ENCODE measurements around the gene AUTS2.
A peak's percentile ranks its signal among the peaks of the same experiment; 100 is the strongest.

The AUTS2 gene

DNA sequence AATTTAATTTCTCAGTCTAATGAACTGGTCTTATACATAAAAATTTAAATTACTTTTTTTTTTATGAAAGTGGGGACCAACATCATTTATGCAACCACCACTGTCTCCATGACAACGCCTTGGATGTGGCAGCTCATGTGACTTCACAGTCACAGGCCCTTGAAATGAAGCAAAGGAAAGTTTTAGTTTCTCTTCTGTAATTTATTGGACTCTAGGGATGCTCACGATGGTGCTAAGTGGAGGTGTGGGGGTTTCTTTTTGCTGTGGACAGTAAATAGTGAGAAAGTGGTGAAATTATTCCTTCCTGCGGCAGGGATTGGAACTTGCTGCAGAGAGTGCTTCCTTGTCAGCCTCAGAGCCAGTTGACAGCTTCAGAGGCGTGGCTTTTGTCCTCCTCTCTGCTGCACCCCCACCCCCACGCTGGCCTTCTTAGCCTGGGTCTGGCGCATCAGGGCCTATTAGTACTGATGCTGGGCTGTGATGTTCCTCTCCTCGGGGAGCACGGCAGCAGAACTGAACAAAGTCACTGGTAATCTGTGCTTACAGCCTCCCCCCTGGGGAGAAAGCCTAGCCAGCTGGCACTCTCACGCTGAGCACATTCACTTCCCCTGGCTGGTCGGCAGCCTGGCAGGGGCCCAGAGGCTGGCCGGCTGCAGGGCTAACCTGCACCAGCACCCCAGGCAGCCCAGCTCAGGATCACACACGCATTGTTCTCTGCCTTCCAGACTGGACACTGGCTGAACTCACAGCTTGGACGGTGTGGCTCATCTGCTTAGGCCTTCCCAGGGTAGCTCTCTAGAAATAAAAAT, 1016.2 kb downstream of the AUTS2 start:
- Histone ChIP-seq H3K4me1 (ENCODE audit: insufficient read depth, low read length) (peaks cover 22% of the 10 kb centered on the region; the same call in 1 of the 2 replicates), H3K36me3 (ENCODE audit: insufficient read depth, low read depth, low read length) (no peaks in the 10 kb centered on the region), H3K9me3 (ENCODE audit: insufficient read depth, low read depth, low read length) (no peaks in the 10 kb centered on the region), H3K27me3 (ENCODE audit: insufficient read depth, low read length) (peaks cover 15% of the 10 kb centered on the region; the same call in 1 of the 2 replicates), H3K27ac (ENCODE audit: low read length) (no peak overlapping the region), H3K4me3 (ENCODE audit: low read length) (peak overlapping the region; percentile 3; the same call in 1 of the 2 replicates), H3K9ac (ENCODE audit: low read depth, low read length) (no peak overlapping the region)

DNA sequence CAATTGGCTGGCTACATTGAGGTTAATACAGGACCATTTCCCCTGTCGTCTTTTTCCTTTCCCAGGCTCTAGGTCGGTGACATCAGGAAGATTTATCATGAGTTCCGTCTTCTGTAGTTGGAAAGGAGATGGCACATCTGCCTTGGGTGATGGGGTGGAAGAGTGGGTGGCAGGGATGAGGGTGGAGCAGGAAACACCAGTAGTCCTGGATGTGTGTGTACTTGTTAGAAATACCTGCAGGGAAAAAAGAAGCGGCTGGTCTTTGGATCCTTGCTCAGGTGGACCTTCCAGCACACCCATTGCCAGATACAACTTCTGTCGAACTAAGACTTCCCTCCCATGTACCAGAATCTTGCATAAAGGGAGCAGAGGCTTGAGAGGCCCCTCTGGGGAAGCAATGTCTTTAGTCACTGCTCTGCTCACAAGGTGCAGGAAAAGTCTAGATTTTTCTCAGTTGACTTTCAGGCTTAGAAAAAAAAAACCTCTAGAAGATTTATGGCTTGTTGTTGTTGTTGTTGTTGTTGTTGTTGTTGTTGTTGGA, 1016.9 kb downstream of the AUTS2 start:
- Histone ChIP-seq H3K9ac (ENCODE audit: low read depth, low read length) (no peak overlapping the region), H3K4me1 (ENCODE audit: insufficient read depth, low read length) (peaks cover 29% of the 10 kb centered on the region; the same call in 1 of the 2 replicates), H3K27ac (ENCODE audit: low read length) (no peak overlapping the region), H3K9me3 (ENCODE audit: insufficient read depth, low read depth, low read length) (no peaks in the 10 kb centered on the region), H3K27me3 (ENCODE audit: insufficient read depth, low read length) (peaks cover 15% of the 10 kb centered on the region; the same call in 1 of the 2 replicates), H3K36me3 (ENCODE audit: insufficient read depth, low read depth, low read length) (no peaks in the 10 kb centered on the region), H3K4me3 (ENCODE audit: low read length) (no peak overlapping the region)

DNA sequence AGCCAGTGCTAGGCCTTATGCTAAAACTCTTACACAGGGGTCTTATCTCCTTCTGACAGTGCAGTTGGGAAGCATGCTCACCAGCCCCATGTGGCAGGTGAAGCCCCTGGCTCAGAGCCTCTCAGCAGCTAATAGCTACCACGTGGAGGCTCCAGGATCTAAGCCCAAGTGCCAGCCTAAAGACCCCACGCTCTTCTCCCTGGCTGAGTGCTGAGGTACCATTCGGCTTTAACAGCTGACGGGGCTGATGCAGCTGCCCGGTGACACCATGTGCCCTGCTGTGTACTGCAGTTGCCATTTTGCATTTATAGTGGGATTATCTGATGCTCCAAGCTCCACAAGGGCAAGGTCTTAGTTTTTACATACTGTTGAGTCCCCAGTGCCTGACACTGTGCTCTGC, 1017.9 kb downstream of the AUTS2 start:
- H3K9ac ChIP-seq (ENCODE audit: low read depth, low read length), result no peak overlapping the region

DNA sequence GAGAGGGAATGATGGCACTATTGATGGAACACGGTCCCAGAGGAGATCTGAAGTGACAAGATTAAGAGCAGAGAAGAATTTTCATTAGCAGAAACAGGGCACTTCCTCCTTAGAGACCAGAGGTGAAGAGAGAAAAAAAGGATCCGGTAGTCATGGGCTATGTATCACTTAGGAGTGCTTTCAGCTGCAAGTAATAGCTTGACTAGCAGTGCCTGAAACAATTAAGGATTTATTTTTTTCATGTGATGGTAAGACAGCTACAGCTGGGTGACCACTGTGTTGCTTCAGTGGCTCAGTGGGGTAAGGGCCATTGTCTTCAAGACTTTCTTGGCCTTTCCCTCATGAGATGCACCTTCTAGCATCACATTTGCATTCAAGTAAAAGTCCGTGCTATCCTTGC, 1018.5 kb downstream of the AUTS2 start:
- Histone ChIP-seq H3K4me3 (ENCODE audit: low read length) (no peak overlapping the region), H3K9ac (ENCODE audit: low read depth, low read length) (no peak overlapping the region), H3K9me3 (ENCODE audit: insufficient read depth, low read depth, low read length) (no peaks in the 10 kb centered on the region), H3K27ac (ENCODE audit: low read length) (no peak overlapping the region), H3K27me3 (ENCODE audit: insufficient read depth, low read length) (peaks cover 22% of the 10 kb centered on the region; the same call in 1 of the 2 replicates), H3K4me1 (ENCODE audit: insufficient read depth, low read length) (peaks cover 41% of the 10 kb centered on the region; the same call in 1 of the 2 replicates), H3K36me3 (ENCODE audit: insufficient read depth, low read depth, low read length) (no peaks in the 10 kb centered on the region)

More for the DNA sequence above, 1017.9 kb downstream of the AUTS2 start:
- no peaks in the 10 kb centered on the region for H3K9me3 ChIP-seq (ENCODE audit: insufficient read depth, low read depth, low read length)
- peaks cover 38% of the 10 kb centered on the region; the same call in 1 of the 2 replicates for H3K4me1 ChIP-seq (ENCODE audit: insufficient read depth, low read length)
- H3K4me3 ChIP-seq (ENCODE audit: low read length), result no peak overlapping the region
- no peak overlapping the region for H3K27ac ChIP-seq (ENCODE audit: low read length)
- no peaks in the 10 kb centered on the region for H3K36me3 ChIP-seq (ENCODE audit: insufficient read depth, low read depth, low read length)
- peaks cover 18% of the 10 kb centered on the region; the same call in 1 of the 2 replicates for H3K27me3 ChIP-seq (ENCODE audit: insufficient read depth, low read length)

DNA sequence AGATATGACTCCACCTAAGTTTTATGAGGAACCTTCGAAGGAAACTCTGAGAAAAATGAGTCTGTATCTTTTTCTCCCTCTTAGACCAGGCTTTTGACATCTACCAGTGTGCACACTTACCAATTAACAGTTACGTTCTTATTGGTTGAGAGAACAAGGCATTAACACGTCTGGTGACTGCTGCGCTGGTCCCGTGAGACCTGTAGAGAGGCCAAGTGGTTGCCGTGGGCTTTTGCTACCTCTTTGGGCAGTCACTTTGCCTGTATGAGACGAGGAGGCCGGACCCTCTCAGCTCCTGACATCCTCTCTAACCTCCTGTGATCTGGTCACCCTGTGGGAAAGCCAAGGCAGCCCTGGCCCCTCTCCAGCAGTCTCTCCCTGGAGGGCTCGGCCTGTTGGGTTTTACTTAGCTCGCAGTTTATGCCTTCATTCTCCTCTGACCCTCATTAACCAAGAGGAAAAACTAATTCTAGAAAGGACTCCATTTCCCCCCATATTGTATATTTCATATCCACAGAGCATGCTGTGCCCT, 1019.8 kb downstream of the AUTS2 start:
- H3K36me3 ChIP-seq (ENCODE audit: insufficient read depth, low read depth, low read length), result no peaks in the 10 kb centered on the region
- peaks cover 22% of the 10 kb centered on the region; the same call in 1 of the 2 replicates for H3K27me3 ChIP-seq (ENCODE audit: insufficient read depth, low read length)
- H3K9ac ChIP-seq (ENCODE audit: low read depth, low read length), result peak overlapping the region; percentile 17; the same call in 1 of the 2 replicates
- H3K27ac ChIP-seq (ENCODE audit: low read length), result no peak overlapping the region
- H3K4me3 ChIP-seq (ENCODE audit: low read length), result no peak overlapping the region
- H3K9me3 ChIP-seq (ENCODE audit: insufficient read depth, low read depth, low read length), result no peaks in the 10 kb centered on the region
- H3K4me1 ChIP-seq (ENCODE audit: insufficient read depth, low read length), result peaks cover 41% of the 10 kb centered on the region; the same call in 1 of the 2 replicates

DNA sequence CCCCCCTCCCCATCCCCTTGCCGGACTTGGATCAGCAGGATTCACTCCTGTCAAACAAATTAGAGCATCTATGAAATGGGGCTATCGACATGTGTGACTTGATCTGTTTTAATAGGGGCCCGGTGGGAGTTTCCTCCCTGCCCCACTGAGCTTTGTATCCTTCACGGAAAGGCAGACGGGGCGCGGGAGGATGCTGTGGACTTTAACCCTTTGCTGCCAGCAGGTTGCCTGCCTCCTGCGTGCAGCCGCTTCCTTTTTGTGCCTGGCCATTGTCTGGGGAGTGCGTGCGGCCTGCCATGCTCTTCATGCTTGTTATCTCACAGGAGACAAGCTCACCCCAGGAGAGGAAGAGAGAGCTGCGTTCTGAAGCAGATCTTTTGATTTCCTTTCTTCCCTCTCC, 1020.9 kb downstream of the AUTS2 start:
- H3K9me3 ChIP-seq (ENCODE audit: insufficient read depth, low read depth, low read length), result no peaks in the 10 kb centered on the region
- no peaks in the 10 kb centered on the region for H3K36me3 ChIP-seq (ENCODE audit: insufficient read depth, low read depth, low read length)
- H3K4me1 ChIP-seq (ENCODE audit: insufficient read depth, low read length), result peaks cover 39% of the 10 kb centered on the region; the same call in 1 of the 2 replicates
- H3K27ac ChIP-seq (ENCODE audit: low read length), result peak overlapping the region; percentile 43
- peaks cover 22% of the 10 kb centered on the region; the same call in 1 of the 2 replicates for H3K27me3 ChIP-seq (ENCODE audit: insufficient read depth, low read length)
- H3K4me3 ChIP-seq (ENCODE audit: low read length), result peak overlapping the region; percentile 25; the same call in 1 of the 2 replicates
- peak overlapping the region; percentile 63; the same call in 1 of the 2 replicates for H3K9ac ChIP-seq (ENCODE audit: low read depth, low read length)

DNA sequence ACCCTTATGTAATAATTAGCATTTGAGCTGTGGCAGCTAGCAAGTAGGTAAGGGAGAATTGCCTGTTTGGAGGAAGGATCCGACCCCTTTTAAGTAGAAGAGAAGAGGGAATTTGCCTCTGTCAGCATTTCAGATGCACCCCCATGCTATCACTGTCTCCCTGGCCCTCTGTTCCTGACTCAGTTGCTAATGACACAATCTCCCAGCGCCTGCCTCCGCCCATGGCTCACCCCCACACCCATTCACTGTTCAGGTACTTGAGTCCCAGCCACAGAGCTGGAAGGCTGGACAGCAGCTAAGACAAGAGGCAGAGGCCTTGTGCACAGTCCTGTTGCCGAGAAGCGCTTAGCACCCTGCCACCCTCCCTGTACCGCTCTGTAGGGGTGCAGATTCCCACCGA, 1021.4 kb downstream of the AUTS2 start:
- Histone ChIP-seq H3K4me3 (ENCODE audit: low read length) (peak overlapping the region; percentile 25; the same call in 1 of the 2 replicates), H3K9ac (ENCODE audit: low read depth, low read length) (peak overlapping the region; percentile 63; the same call in 1 of the 2 replicates), H3K9me3 (ENCODE audit: insufficient read depth, low read depth, low read length) (no peaks in the 10 kb centered on the region), H3K36me3 (ENCODE audit: insufficient read depth, low read depth, low read length) (no peaks in the 10 kb centered on the region), H3K27ac (ENCODE audit: low read length) (peak overlapping the region; percentile 43), H3K27me3 (ENCODE audit: insufficient read depth, low read length) (peaks cover 22% of the 10 kb centered on the region; the same call in 1 of the 2 replicates), H3K4me1 (ENCODE audit: insufficient read depth, low read length) (peaks cover 34% of the 10 kb centered on the region; the same call in 1 of the 2 replicates)

DNA sequence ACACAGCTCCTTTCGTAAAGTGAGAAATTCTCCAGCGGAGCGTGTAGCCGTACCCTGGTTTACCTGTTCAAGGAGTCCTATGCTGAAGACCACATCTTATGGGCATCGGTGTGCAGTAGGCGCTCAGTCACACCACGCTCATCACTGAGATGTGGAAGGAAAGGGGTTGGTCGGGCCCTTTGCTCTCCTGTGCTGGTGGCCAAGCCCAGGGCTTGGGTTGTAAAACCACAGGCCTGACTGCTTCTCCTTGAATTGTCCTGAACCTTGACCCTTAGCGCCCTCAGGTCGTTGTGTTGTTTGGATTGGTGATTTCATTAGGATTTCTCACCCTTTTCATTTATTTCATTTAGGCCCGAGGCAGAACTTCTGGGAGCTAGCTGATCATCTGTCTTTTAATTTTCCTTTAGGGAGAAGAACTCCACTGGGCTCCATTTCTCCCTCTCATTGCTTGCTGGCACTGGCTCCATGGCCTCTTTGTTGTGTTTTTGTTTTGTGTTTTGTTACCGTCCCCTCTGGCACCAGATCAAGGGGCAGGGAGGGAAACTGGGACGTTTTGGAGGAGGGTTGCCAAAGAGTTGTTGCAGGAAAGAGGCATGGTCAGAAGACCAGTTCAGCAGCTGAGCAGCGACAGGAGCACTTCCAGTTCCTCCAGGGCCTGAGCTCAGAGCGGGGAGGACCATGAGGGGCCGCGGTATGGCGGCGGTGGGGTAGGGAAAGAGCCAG, 1022.2 kb downstream of the AUTS2 start:
- Histone ChIP-seq H3K4me3 (ENCODE audit: low read length) (no peak overlapping the region), H3K27me3 (ENCODE audit: insufficient read depth, low read length) (peaks cover 20% of the 10 kb centered on the region; the same call in 1 of the 2 replicates), H3K4me1 (ENCODE audit: insufficient read depth, low read length) (peaks cover 28% of the 10 kb centered on the region; the same call in 1 of the 2 replicates), H3K36me3 (ENCODE audit: insufficient read depth, low read depth, low read length) (no peaks in the 10 kb centered on the region), H3K9me3 (ENCODE audit: insufficient read depth, low read depth, low read length) (no peaks in the 10 kb centered on the region), H3K9ac (ENCODE audit: low read depth, low read length) (peak overlapping the region; percentile 63; the same call in 1 of the 2 replicates), H3K27ac (ENCODE audit: low read length) (no peak overlapping the region)

DNA sequence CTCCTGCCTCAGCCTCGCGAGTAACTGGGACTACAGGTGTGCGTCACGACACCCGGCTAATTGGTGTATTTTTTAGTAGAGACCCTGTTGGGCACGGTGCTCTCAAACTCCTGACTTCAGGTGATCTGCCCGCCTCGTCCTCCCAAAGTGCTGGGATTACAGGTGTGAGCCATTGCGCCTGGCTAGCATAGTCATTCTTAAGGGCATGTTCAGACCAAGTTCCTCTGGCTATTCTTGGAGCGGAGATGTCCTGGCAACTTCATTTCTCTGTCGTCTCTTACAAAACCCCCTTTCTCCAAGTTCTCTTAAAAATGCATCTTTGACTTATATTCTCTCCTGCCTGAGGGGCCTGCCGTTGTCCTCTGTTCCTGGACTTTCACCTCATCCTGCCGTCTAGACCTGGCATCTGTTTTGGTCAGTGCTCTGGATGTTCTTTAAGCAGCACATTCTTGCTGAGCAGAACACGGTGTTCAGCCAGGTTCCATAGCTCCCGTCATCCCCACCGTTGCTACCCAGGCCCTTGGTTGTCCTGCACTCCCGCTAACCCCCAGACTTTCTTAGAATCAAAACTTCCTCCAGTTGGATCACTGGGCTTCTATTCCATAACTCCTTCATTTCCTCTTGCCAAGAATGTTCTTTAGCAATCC, 1023.8 kb downstream of the AUTS2 start:
- no peaks in the 10 kb centered on the region for H3K36me3 ChIP-seq (ENCODE audit: insufficient read depth, low read depth, low read length)
- H3K9me3 ChIP-seq (ENCODE audit: insufficient read depth, low read depth, low read length), result no peaks in the 10 kb centered on the region
- peaks cover 28% of the 10 kb centered on the region; the same call in 1 of the 2 replicates for H3K4me1 ChIP-seq (ENCODE audit: insufficient read depth, low read length)
- no peak overlapping the region for H3K4me3 ChIP-seq (ENCODE audit: low read length)
- H3K27ac ChIP-seq (ENCODE audit: low read length), result no peak overlapping the region
- H3K9ac ChIP-seq (ENCODE audit: low read depth, low read length), result no peak overlapping the region
- peaks cover 13% of the 10 kb centered on the region; the same call in 1 of the 2 replicates for H3K27me3 ChIP-seq (ENCODE audit: insufficient read depth, low read length)

DNA sequence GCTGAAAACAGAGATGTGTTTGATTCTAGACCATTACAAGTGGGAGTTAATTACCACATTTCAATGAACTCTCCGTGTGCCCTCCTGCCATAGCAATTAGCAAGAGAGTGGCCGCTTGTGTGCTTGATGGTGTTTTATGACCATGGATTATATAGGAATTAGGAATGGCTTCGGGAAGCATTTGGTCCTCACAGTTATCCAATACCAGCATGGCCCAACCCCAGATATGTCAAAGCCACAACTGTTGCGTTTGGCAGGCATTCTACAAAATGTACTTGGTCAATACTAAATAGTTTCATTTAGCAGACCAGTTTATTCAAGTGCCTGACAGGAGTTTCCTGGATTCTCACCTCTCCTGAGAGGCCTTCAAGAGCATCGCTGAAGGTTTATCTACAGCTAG, 1024.7 kb downstream of the AUTS2 start:
- Histone ChIP-seq H3K4me3 (ENCODE audit: low read length) (no peak overlapping the region), H3K4me1 (ENCODE audit: insufficient read depth, low read length) (peaks cover 28% of the 10 kb centered on the region; the same call in 1 of the 2 replicates), H3K27ac (ENCODE audit: low read length) (no peak overlapping the region), H3K9ac (ENCODE audit: low read depth, low read length) (no peak overlapping the region), H3K27me3 (ENCODE audit: insufficient read depth, low read length) (peaks cover 9% of the 10 kb centered on the region; the same call in 1 of the 2 replicates), H3K9me3 (ENCODE audit: insufficient read depth, low read depth, low read length) (no peaks in the 10 kb centered on the region), H3K36me3 (ENCODE audit: insufficient read depth, low read depth, low read length) (no peaks in the 10 kb centered on the region)

Measured in iPS-20b (cell line).